ENCODE measurements around the gene VWA3A. TPM values are rescaled to one million over a fixed set of nuclear protein-coding genes. Genes with fewer than 3 reads are reported as not detected.
A peak's percentile ranks its signal among the peaks of the same experiment; 100 is the strongest.

The VWA3A gene
- total and polyA plus RNA-seq, 2 donors (not counting 1 experiment from before 2014, with no cell fraction given): 0.06 to 0.17 TPM

GRCh38 chr16:22070361-22071330 is 21.7 kb upstream of the VWA3A start:
- TF ChIP-seq EZH2 (IDR thresholded peaks at IDR 0.05; ENCODE audit: low read length, missing control alignments) (no peak), CTCF (conservative IDR thresholded peaks at IDR 0.05 in 1 of 2, IDR thresholded peaks at IDR 0.05 in 1 of 2; ENCODE audit: low read depth in 1 of 2, low read length in 2 of 2) (no peak)
- H2AFZ ChIP-seq (ENCODE audit: low read length): no peak overlapping the region
- DNase-seq (ENCODE audit: low read depth in 2 of 2): peak; percentile 58 to 80
- peak overlapping the region; percentile 52 for H3K27ac ChIP-seq (ENCODE audit: insufficient read depth, low read length)
- H3K27me3 ChIP-seq (ENCODE audit: control insufficient read depth, insufficient read depth, low read length): no peaks in the 10 kb centered on the region
- H3K4me1 ChIP-seq (ENCODE audit: control insufficient read depth, extremely low read depth, insufficient read depth, low read length): peaks cover 14% of the 10 kb centered on the region
- no peak overlapping the region for H3K9ac ChIP-seq (ENCODE audit: insufficient read depth, low read length)
- no peaks in the 10 kb centered on the region for H3K36me3 ChIP-seq (ENCODE audit: control insufficient read depth, insufficient read depth, low read length)
- H3K79me2 ChIP-seq (ENCODE audit: control insufficient read depth, insufficient read depth, low read length): peaks cover 27% of the 10 kb centered on the region
- peak overlapping the region; percentile 94 for H3K4me2 ChIP-seq (ENCODE audit: extremely low read depth, insufficient read depth, low read length)
- H3K9me3 ChIP-seq (ENCODE audit: control insufficient read depth, insufficient read depth, low read depth, low read length): no peaks in the 10 kb centered on the region
- peak overlapping the region; percentile 6 to 48 (median 15) for H3K4me3 ChIP-seq (replicated peaks in 1 of 4; ENCODE audit: control extremely low read depth in 1 of 4, insufficient read depth in 1 of 4, low read depth in 3 of 4, low read length in 4 of 4)
- no peaks in the 10 kb centered on the region for H4K20me1 ChIP-seq (ENCODE audit: control insufficient read depth, extremely low read depth, insufficient read depth, low read length)

DNA sequence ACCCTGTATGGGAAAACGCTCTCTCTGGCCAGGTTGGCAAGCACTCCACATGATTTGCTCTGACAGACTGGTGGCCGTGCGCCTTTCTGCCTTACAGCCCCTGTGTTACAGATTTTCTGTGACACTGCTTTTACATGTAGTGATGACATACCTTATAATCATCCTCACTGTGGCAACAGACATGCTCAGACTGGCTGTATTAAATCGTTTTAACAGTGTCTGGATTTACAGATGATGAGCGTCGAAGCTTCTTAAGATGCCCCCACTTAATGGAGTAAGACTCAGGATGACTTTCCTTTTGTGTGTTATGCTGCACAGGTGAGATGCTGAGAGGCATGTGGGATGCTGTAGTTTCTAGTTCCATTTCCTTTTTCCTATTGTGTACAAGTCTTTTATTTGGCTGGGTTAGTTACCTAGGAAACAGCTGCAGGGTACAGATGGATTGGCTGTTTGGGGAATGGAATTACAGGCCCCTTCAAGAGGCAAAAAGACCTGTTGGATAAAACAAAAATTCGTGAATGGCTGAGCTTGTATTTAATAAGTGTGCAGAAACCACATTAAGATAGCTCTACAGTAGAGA is 20.9 kb upstream of the VWA3A start:
- H3K9ac ChIP-seq (ENCODE audit: insufficient read depth, low read length): no peak overlapping the region
- DNase-seq (ENCODE audit: low read depth in 2 of 2): peak in 1 of 2 donors; percentile 12
- H3K4me2 ChIP-seq (ENCODE audit: extremely low read depth, insufficient read depth, low read length): peak overlapping the region; percentile 94
- peak overlapping the region in 1 of 4 experiments; percentile 48 for H3K4me3 ChIP-seq (replicated peaks in 1 of 4; ENCODE audit: control extremely low read depth in 1 of 4, insufficient read depth in 1 of 4, low read depth in 3 of 4, low read length in 4 of 4)
- H3K4me1 ChIP-seq (ENCODE audit: control insufficient read depth, extremely low read depth, insufficient read depth, low read length): peaks cover 15% of the 10 kb centered on the region
- H3K79me2 ChIP-seq (ENCODE audit: control insufficient read depth, insufficient read depth, low read length): peaks cover 27% of the 10 kb centered on the region
- peak overlapping the region; percentile 52 for H3K27ac ChIP-seq (ENCODE audit: insufficient read depth, low read length)
- TF ChIP-seq EZH2 (IDR thresholded peaks at IDR 0.05; ENCODE audit: low read length, missing control alignments) (no peak), CTCF (conservative IDR thresholded peaks at IDR 0.05 in 1 of 2, IDR thresholded peaks at IDR 0.05 in 1 of 2; ENCODE audit: low read depth in 1 of 2, low read length in 2 of 2) (no peak)
- H4K20me1 ChIP-seq (ENCODE audit: control insufficient read depth, extremely low read depth, insufficient read depth, low read length): no peaks in the 10 kb centered on the region
- no peaks in the 10 kb centered on the region for H3K9me3 ChIP-seq (ENCODE audit: control insufficient read depth, insufficient read depth, low read depth, low read length)
- H2AFZ ChIP-seq (ENCODE audit: low read length): no peak overlapping the region
- H3K27me3 ChIP-seq (ENCODE audit: control insufficient read depth, insufficient read depth, low read length): no peaks in the 10 kb centered on the region
- H3K36me3 ChIP-seq (ENCODE audit: control insufficient read depth, insufficient read depth, low read length): no peaks in the 10 kb centered on the region

GRCh38 chr16:22073350-22073749 is 19.0 kb upstream of the VWA3A start:
- H3K36me3 ChIP-seq (ENCODE audit: control insufficient read depth, insufficient read depth, low read length): no peaks in the 10 kb centered on the region
- H3K4me1 ChIP-seq (ENCODE audit: control insufficient read depth, extremely low read depth, insufficient read depth, low read length): peaks cover 15% of the 10 kb centered on the region
- no peaks in the 10 kb centered on the region for H4K20me1 ChIP-seq (ENCODE audit: control insufficient read depth, extremely low read depth, insufficient read depth, low read length)
- peaks cover 25% of the 10 kb centered on the region for H3K79me2 ChIP-seq (ENCODE audit: control insufficient read depth, insufficient read depth, low read length)
- no peak overlapping the region for H2AFZ ChIP-seq (ENCODE audit: low read length)
- no peaks in the 10 kb centered on the region for H3K9me3 ChIP-seq (ENCODE audit: control insufficient read depth, insufficient read depth, low read depth, low read length)
- H3K27ac ChIP-seq (ENCODE audit: insufficient read depth, low read length): no peak overlapping the region
- no peak for DNase-seq (ENCODE audit: low read depth in 2 of 2)
- H3K9ac ChIP-seq (ENCODE audit: insufficient read depth, low read length): no peak overlapping the region
- H3K27me3 ChIP-seq (ENCODE audit: control insufficient read depth, insufficient read depth, low read length): no peaks in the 10 kb centered on the region
- no peak overlapping the region for H3K4me3 ChIP-seq (replicated peaks in 1 of 4; ENCODE audit: control extremely low read depth in 1 of 4, insufficient read depth in 1 of 4, low read depth in 3 of 4, low read length in 4 of 4)
- H3K4me2 ChIP-seq (ENCODE audit: extremely low read depth, insufficient read depth, low read length): no peak overlapping the region
- TF ChIP-seq EZH2 (IDR thresholded peaks at IDR 0.05; ENCODE audit: low read length, missing control alignments): no peak
